AG09319 (cell line): ENCODE data around the gene MARCOL.

Source experiments
- DNase-seq: peaks from one replicate; pipeline ENCODE4 v3.0.0-alpha.2; 2010; ENCODE audit warnings: low read depth; ENCODE audit errors: extremely low read depth
- TF ChIP-seq, protein P1 (sequence below): IDR thresholded peaks from 2 replicates; pipeline ENCODE4 v1.5.1; 2011; ENCODE audit warnings: low read depth, mild to moderate bottlenecking, inconsistent platforms, low read length, moderate library complexity

Gene MARCOL, protein sequence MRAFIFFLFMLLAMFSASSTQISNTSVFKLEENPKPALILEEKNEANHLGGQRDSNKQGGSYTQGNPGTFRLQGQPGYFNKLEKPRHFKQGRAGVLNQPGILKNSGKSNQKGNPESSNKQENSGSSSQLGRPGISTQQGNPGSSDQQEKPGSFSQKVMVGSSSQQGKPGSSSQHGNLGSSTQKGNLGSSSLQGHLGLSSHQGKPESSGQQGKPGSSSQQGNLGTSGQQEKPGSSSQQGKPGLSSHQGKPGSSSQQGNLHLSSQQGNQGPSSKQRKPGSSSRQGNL

DNA sequence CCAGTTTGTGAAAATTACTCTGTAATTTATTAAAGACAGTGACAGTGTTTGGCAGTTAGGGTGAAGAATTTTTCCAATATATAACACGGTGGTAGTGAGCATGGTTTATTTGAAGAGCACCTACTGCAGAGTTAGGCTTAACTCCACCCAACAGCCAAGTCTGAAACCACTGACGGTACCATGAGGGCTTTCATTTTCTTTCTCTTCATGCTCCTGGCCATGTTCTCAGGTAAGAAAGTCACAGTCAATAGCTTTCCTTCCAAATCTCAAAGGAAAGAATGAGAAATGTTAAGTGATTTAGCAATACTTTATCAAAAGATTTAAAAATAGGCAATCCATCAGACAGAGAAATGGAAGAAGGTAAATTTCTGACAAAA lies at the start of gene MARCOL:
MARCOL (plus strand) TSS at position 108 of the 377 bp plus-strand sequence; CDS start at position 181, 73 bp downstream.
- TF ChIP-seq, protein P1, sequence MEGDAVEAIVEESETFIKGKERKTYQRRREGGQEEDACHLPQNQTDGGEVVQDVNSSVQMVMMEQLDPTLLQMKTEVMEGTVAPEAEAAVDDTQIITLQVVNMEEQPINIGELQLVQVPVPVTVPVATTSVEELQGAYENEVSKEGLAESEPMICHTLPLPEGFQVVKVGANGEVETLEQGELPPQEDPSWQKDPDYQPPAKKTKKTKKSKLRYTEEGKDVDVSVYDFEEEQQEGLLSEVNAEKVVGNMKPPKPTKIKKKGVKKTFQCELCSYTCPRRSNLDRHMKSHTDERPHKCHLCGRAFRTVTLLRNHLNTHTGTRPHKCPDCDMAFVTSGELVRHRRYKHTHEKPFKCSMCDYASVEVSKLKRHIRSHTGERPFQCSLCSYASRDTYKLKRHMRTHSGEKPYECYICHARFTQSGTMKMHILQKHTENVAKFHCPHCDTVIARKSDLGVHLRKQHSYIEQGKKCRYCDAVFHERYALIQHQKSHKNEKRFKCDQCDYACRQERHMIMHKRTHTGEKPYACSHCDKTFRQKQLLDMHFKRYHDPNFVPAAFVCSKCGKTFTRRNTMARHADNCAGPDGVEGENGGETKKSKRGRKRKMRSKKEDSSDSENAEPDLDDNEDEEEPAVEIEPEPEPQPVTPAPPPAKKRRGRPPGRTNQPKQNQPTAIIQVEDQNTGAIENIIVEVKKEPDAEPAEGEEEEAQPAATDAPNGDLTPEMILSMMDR: no peak
- DNase-seq: no peak

DNA sequence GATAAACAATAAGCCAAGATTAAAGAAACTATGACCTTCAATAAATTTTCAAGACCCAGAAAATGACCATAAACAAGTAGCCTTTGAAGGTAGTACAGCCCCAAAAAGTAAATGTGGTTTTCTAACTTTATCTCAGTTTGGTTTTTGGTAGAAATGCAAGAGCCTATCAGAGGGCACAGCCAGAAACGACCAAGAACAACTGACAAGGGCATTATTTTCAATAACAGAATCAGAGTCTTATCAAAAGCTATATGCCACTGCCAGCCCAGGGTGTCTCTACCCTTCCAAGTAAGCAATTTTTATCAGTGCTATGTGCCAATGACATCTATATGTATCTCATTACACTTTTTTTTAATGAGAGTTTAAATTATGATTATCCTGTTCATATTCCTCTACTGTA lies 47.3 kb upstream of the MARCOL start:
- DNase-seq: no peak
- TF ChIP-seq, protein P1: no peak

DNA sequence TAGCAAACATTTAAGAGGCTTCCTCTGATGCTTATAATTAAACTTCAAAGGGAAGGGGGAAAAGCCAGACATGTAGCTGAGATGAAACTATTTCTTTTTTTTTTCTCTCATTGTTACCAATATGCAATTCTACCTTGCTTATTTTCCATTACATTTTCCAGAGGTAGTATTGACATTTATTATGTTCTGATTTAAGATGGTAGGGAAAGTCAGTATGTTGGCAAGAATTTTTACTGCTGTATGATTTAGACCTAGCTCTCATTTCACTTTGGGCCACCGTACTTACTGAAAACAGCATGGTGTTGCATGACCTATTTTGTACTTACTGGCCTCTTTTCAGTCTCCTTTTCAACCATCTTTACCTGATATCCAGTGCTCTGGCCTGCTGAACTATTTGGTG lies 45.1 kb upstream of the MARCOL start:
- TF ChIP-seq, protein P1: no peak
- no peak for DNase-seq

DNA sequence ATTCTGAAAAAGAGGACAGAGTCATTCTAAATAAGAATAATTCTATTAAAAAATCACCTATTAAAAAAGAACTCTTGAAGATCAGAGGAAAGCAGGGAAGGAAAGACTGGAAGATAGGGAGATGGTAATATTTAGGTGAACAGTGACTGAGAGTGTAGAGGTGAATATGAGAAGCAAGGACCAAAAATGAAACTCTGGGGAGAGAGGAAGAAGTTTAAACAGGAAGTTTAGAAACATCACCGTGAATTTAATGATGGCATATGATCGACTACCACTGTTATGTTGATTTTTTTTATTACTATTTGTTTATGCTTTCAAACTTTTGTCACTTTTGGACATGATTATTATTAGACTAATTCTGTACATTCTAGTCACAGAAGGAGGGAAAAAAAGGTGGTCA lies 37.2 kb upstream of the MARCOL start:
- no peak for DNase-seq

DNA sequence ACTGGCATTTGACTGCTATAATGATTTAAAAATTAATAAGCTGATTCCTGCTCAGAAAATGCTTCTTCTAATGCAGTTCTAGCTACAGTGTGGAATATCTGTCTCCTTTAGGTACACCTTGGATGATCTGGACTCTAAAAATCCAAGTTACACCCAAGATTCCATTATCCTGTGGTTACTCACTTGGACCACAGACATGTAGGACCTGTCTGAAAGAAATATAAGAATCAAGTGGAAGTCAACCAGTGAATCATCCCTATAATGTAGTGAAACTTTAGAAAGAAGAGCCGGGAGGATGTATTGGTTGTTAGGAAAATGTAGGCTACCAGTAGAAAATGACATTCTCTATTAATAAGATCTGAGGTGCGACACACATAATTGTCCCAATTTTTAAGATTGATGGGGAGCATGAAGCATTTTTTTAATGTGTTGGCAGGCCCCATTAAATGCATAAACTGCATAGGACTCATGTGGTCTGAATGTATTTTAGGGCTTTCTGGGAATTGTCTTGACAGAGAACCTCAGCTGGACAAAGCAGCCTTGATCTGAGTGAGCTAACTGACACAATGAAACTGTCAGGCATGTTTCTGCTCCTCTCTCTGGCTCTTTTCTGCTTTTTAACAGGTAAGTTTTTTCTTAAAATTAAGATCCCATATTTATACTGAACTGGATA lies 35.7 kb upstream of the MARCOL start, which contains the start of gene SPINK6:
SPINK6 (plus strand) TSS at position 512 of the 673 bp plus-strand sequence; CDS start at position 567, 55 bp downstream.
- no peak for DNase-seq
- TF ChIP-seq, protein P1: no peak

More for the DNA sequence above, 37.2 kb upstream of the MARCOL start:
- TF ChIP-seq, protein P1: no peak

DNA sequence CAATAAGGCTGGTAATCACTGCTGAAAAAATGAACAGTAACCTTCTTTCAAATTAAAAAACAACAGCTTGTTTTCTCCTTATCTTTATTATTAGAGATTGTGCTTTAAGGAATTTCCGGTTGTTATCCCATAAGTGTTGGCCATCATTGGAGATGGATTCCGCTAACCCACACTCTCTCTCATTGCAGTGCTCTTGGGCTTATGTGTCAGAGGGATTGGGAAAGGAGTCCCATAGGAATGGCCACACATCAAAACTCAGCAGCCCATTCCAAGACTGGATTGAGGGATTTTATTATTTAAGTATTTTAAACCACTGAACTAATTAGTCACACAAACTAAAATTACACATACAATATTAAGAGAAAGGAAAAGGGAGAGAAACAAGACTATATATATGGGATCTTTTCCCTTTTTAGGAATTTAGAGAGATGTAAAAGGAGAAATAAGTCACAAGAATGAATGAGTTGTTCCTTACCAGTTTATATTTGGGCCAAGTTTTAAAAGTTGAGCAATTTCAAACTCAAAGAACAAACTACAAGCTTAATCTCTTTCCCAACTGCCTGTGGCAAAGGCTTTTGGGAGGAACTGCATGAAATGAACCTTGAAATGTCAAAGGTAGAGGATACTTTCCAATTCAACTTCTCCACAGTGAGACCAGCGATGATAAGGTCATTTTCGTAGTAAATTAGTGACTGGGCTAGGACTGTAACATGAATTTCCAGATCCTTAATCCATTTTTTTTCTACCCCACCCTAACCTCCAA lies 33.1 kb upstream of the MARCOL start:
- no peak for DNase-seq
- TF ChIP-seq, protein P1: no peak

DNA sequence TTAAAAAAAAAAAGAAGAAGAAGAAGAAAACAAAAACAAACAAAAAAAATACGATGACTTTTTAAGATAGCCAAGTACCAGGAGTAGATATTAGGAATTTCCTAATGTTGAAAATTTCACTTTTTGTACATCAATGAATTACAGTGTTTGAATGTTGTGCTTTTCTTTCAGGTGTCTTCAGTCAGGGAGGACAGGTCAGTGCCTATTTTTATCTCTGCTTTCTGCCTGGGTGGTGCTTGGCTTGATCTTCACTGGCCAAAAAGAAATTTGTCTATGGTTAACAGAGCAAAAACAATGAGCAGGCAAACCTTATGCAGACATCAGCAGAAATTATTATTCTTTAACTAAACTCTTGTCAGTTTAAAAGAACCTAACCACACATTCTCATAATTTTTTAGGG lies 32.5 kb upstream of the MARCOL start:
- TF ChIP-seq, protein P1: no peak
- DNase-seq: no peak
